Trophoblast cell (in vitro differentiated cells and primary cell): ENCODE data around the gene SFXN5.
A peak's percentile ranks its signal among the peaks of the same experiment; 100 is the strongest.

Experiments used
- DNase-seq, 2 donors: peaks; one replicate each; pipeline ENCODE4 v3.0.0-alpha.2; 2016
- H2AFZ ChIP-seq: 2 replicates; pipeline ENCODE4 v1.6.1; 2013; ENCODE audit warnings: low read length, moderate library complexity, mild to moderate bottlenecking; ENCODE audit not compliant: insufficient read depth, poor library complexity
- H2AK5ac ChIP-seq: 2 replicates; pipeline ENCODE4 v1.6.1; 2013; ENCODE audit warnings: mild to moderate bottlenecking, low read length
- H2BK120ac ChIP-seq: 2 replicates; pipeline ENCODE4 v1.6.1; 2013; ENCODE audit warnings: low read length, mild to moderate bottlenecking, moderate library complexity; ENCODE audit not compliant: insufficient read depth, poor library complexity
- H2BK12ac ChIP-seq: 2 replicates; pipeline ENCODE4 v1.6.1; 2013; ENCODE audit warnings: mild to moderate bottlenecking, low read length, moderate library complexity
- H2BK5ac ChIP-seq: 2 replicates; pipeline ENCODE4 v1.6.1; 2013; ENCODE audit warnings: low read length, low read depth, moderate library complexity, mild to moderate bottlenecking; ENCODE audit not compliant: poor library complexity
- H3K14ac ChIP-seq: 2 replicates; pipeline ENCODE4 v1.6.1; 2013; ENCODE audit warnings: mild to moderate bottlenecking, low read length
- H3K18ac ChIP-seq: 2 replicates; pipeline ENCODE4 v1.6.1; 2013; ENCODE audit warnings: mild to moderate bottlenecking, low read length
- H3K23ac ChIP-seq: 2 replicates; pipeline ENCODE4 v1.6.1; 2013; ENCODE audit warnings: low read length
- H3K27ac ChIP-seq: 2 replicates; pipeline ENCODE4 v1.5.1; 2013; ENCODE audit warnings: low read depth, mild to moderate bottlenecking, inconsistent platforms, low read length, moderate library complexity
- H3K27me3 ChIP-seq: 2 replicates; pipeline ENCODE4 v1.6.1; 2013; ENCODE audit warnings: inconsistent platforms, mild to moderate bottlenecking, low read length, moderate library complexity; ENCODE audit not compliant: insufficient read depth
- H3K36me3 ChIP-seq, 2 experiments: 1 replicate in 1 of 2; 2 replicates in 1 of 2; pipeline ENCODE4 v1.6.1; 2013; ENCODE audit warnings: low read length in 2 of 2, mild to moderate bottlenecking in 2 of 2, moderate library complexity in 1 of 2; ENCODE audit not compliant: insufficient read depth in 2 of 2, control insufficient read depth in 1 of 2
- H3K4ac ChIP-seq: 2 replicates; pipeline ENCODE4 v1.6.1; 2013; ENCODE audit warnings: low read depth, mild to moderate bottlenecking, low read length, moderate library complexity
- H3K4me1 ChIP-seq, 2 experiments: 1 replicate in 1 of 2; 2 replicates in 1 of 2; pipeline ENCODE4 v1.6.1; 2013; ENCODE audit warnings: low read length in 2 of 2, mild to moderate bottlenecking in 2 of 2, moderate library complexity in 1 of 2; ENCODE audit not compliant: insufficient read depth in 2 of 2, control insufficient read depth in 1 of 2
- H3K4me2 ChIP-seq: 2 replicates; pipeline ENCODE4 v1.6.1; 2013; ENCODE audit warnings: inconsistent platforms, mild to moderate bottlenecking, low read length, moderate library complexity
- H3K4me3 ChIP-seq: 2 replicates; pipeline ENCODE4 v1.5.1; 2013; ENCODE audit warnings: mild to moderate bottlenecking, low read depth, low read length, inconsistent platforms
- H3K79me1 ChIP-seq: one replicate; pipeline ENCODE4 v1.6.1; 2013; ENCODE audit warnings: low read length
- H3K79me2 ChIP-seq: 2 replicates; pipeline ENCODE4 v1.6.1; 2013; ENCODE audit warnings: low read length, mild to moderate bottlenecking; ENCODE audit not compliant: control insufficient read depth, insufficient read depth, poor library complexity
- H3K9ac ChIP-seq: 2 replicates; pipeline ENCODE4 v1.6.1; 2013; ENCODE audit warnings: mild to moderate bottlenecking, low read length
- H3K9me3 ChIP-seq: 2 replicates; pipeline ENCODE4 v1.6.1; 2013; ENCODE audit warnings: low read depth, mild to moderate bottlenecking, control low read depth, inconsistent platforms, low read length; ENCODE audit not compliant: insufficient read depth
- H4K12ac ChIP-seq: 2 replicates; pipeline ENCODE4 v1.6.1; 2013; ENCODE audit warnings: low read depth, mild to moderate bottlenecking, low read length, moderate library complexity
- H4K8ac ChIP-seq: 2 replicates; pipeline ENCODE4 v1.6.1; 2013; ENCODE audit warnings: low read depth, mild to moderate bottlenecking, low read length, moderate library complexity
- H4K91ac ChIP-seq: one replicate; pipeline ENCODE4 v1.6.1; 2013; ENCODE audit warnings: low read depth, mild to moderate bottlenecking, low read length, moderate library complexity
- WGBS: extraction: QIAGEN DNeasy Blood & Tissue Kit; methylation state at CpG from one replicate; pipeline ENCODE4 v1.1.7; 2013; ENCODE audit warnings: missing lambda C conversion rate; ENCODE audit not compliant: insufficient read length, insufficient coverage; ENCODE audit errors: extremely low coverage; 5-methylcytosine and 5-hydroxymethylcytosine counted together

The SFXN5 gene

DNA sequence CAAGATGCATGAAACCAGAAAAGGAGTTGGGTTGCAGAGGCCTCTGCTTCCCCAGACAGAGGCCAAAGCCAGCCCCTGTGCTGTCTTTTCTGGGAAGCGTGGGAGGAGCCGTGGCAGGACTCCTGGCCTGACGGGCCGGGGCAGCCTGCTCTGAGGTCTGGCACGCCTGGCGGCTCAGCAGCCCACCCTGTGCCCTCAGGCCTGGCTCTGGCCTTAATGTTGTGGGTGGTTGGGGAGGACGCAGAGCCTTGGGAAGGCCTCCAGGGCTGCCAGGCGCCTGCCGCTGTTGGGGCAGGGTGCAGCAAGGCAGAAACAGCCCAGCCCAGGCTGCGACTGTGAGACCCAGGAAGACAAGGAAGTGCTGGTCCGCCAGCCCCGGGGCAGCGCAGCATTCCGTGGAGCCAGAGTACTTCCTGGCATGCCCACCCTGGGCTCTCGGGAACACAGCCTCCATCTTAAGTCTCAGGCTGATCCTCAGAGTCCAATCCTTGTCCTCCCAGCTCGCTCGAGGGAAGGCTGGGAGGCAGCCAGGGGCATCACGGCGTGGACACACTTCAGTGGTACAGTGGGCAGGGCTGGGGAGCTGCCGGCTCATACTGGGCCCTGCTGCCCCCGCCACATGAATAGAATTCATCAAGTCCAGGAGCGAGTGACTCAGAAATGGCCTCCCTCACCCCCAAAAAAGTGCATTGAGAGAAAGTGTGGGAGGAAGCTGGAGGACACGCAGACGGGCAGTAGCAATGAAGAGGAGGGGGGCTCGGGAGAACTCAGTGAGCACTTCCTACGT is 81.5 kb downstream of the SFXN5 start:
- Histone ChIP-seq H3K27me3 (no peaks in the 10 kb centered on the region), H3K36me3 (peaks cover 0 to 3% of the 10 kb centered on the region in 2 experiments), H3K4ac (no peak overlapping the region), H3K79me2 (no peaks in the 10 kb centered on the region), H4K91ac (no peak overlapping the region), H3K4me3 (no peak overlapping the region), H3K9me3 (no peaks in the 10 kb centered on the region), H4K8ac (peak overlapping the region; percentile 22), H2BK5ac (no peak overlapping the region), H2AK5ac (no peak overlapping the region), H3K18ac (no peak overlapping the region), H3K9ac (no peak overlapping the region), H3K79me1 (peaks cover 7% of the 10 kb centered on the region), H2BK12ac (no peak overlapping the region), H3K23ac (no peak overlapping the region), H2BK120ac (no peak overlapping the region), H3K14ac (no peak overlapping the region), H3K4me2 (no peak overlapping the region), H2AFZ (peak overlapping the region; percentile 40), H4K12ac (no peak overlapping the region), H3K27ac (no peak overlapping the region), H3K4me1 (peaks cover 11% of the 10 kb centered on the region in 2 experiments)
- WGBS: no CpG with 5 or more reads among the region's 26 CpGs
- DNase-seq: no peak

DNA sequence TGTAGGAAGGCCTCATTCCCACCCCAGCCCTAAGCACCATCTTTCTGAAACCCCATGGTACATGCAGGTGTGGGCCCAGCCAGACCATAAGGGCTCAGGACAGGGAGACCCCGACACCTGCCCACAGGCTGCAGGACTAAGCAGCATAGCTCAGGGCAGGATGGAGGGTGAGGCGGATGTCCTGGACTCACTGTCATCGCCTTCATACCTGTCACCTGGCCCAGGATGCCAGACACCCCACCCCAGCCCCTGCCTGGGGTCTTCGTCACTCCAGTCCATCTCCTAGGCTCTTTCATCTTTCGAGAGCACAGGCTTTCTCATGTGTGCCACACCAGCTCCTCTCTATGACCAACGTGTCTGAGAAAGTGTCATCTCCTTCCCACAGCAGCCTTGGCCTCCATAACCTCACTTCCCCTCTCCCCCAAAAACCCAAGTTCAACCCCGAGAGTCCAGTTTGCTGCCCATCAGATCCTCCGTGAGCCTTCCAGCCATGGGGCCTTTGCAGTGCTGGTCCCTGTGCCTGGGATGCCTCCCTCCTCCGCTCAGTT is 82.7 kb downstream of the SFXN5 start:
- H3K14ac ChIP-seq: peak overlapping the region; percentile 10
- no peak overlapping the region for H3K18ac ChIP-seq
- H3K9ac ChIP-seq: no peak overlapping the region
- peaks cover 12% of the 10 kb centered on the region for H3K79me1 ChIP-seq
- H3K4me3 ChIP-seq: no peak overlapping the region
- H3K23ac ChIP-seq: no peak overlapping the region
- no peaks in the 10 kb centered on the region for H3K79me2 ChIP-seq
- H2BK5ac ChIP-seq: no peak overlapping the region
- peaks cover 0 to 3% of the 10 kb centered on the region in 2 experiments for H3K36me3 ChIP-seq
- no CpG with 5 or more reads among the region's 9 CpGs for WGBS
- DNase-seq: no peak
- H4K91ac ChIP-seq: no peak overlapping the region
- peak overlapping the region; percentile 35 for H2AK5ac ChIP-seq
- no peak overlapping the region for H3K27ac ChIP-seq
- no peak overlapping the region for H3K4me2 ChIP-seq
- H3K9me3 ChIP-seq: no peaks in the 10 kb centered on the region
- no peak overlapping the region for H4K12ac ChIP-seq
- H2BK12ac ChIP-seq: no peak overlapping the region
- no peaks in the 10 kb centered on the region for H3K27me3 ChIP-seq
- peaks cover 22% of the 10 kb centered on the region in 2 experiments for H3K4me1 ChIP-seq
- no peak overlapping the region for H2AFZ ChIP-seq
- H4K8ac ChIP-seq: no peak overlapping the region
- H2BK120ac ChIP-seq: no peak overlapping the region
- H3K4ac ChIP-seq: no peak overlapping the region

DNA sequence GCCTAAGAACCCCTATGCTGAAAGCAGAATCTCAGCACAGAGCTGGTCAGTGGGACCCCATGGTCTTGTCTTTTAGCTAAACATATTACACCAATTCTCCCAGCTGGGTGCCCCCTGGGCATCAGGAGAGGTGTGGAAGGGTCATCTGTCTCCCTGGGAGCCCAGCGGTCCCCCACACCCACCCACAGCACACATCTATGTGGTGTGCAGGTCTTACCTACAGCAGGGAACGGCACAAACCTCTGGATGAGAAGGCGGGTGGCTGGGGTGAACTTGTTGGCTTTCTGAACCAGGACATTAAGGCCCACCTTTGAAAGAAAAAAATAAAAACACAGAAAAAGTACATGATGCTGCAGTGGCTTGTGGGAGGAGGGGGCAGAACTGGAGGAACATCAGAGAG is 83.5 kb downstream of the SFXN5 start:
- peaks cover 3% of the 10 kb centered on the region in 2 experiments for H3K36me3 ChIP-seq
- no peak overlapping the region for H2BK5ac ChIP-seq
- no peak for DNase-seq
- no peak overlapping the region for H3K9ac ChIP-seq
- no peaks in the 10 kb centered on the region for H3K79me2 ChIP-seq
- no peak overlapping the region for H2AK5ac ChIP-seq
- no peak overlapping the region for H3K4me2 ChIP-seq
- H3K4me1 ChIP-seq: peaks cover 26 to 28% of the 10 kb centered on the region in 2 experiments
- no peak overlapping the region for H3K23ac ChIP-seq
- H4K8ac ChIP-seq: no peak overlapping the region
- H4K91ac ChIP-seq: no peak overlapping the region
- no peak overlapping the region for H3K4me3 ChIP-seq
- no peak overlapping the region for H2AFZ ChIP-seq
- no peak overlapping the region for H3K18ac ChIP-seq
- H3K9me3 ChIP-seq: no peaks in the 10 kb centered on the region
- H3K79me1 ChIP-seq: peaks cover 12% of the 10 kb centered on the region
- no peaks in the 10 kb centered on the region for H3K27me3 ChIP-seq
- H2BK120ac ChIP-seq: no peak overlapping the region
- H4K12ac ChIP-seq: no peak overlapping the region
- no peak overlapping the region for H3K14ac ChIP-seq
- no peak overlapping the region for H2BK12ac ChIP-seq
- no peak overlapping the region for H3K27ac ChIP-seq
- no peak overlapping the region for H3K4ac ChIP-seq
- WGBS: no CpG with 5 or more reads among the region's 3 CpGs

DNA sequence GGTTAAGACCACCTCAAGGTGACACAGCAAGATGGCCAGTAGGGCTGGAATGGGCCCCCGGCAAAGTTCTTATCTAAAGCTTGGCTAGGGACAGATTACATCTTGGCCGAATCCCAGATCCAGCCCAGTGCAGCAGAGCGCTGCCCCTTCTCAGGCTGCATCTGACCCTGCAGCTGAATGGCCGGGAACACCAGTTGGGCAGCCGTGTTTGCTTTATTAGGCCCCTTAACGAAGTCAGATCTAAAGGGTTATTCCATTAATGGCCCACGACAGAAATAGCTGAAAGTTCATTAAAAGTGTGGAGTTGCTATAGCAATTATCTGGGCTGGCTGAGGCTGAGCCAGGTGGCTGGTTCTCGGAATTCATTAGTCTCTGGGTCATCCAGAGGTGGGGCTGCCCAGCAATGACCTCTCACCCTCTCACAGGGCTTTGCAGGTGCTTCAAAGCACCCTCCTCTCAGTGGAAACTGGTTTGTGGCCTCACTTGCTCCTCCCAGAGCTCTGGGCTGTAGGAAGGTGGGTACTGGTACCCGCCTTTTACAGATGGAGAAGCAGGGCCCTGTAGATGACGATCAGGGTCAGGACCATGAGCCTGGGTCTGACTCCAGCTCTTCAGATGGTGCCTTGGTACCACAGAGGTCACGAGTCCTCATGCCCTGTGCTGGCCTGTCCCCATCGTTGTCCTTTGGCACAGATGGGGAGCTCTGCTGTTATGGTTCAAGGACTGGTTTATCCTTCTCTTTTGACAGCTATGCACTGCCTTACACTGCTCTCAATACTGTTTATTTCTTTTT is 85.4 kb downstream of the SFXN5 start:
- H2BK12ac ChIP-seq: no peak overlapping the region
- no peak overlapping the region for H3K27ac ChIP-seq
- no peak overlapping the region for H4K91ac ChIP-seq
- H3K4ac ChIP-seq: no peak overlapping the region
- peaks cover 26 to 28% of the 10 kb centered on the region in 2 experiments for H3K4me1 ChIP-seq
- H3K9ac ChIP-seq: no peak overlapping the region
- no peak overlapping the region for H3K4me3 ChIP-seq
- H3K36me3 ChIP-seq: peaks cover 3% of the 10 kb centered on the region in 2 experiments
- no peak overlapping the region for H2BK5ac ChIP-seq
- H2BK120ac ChIP-seq: peak overlapping the region; percentile 1
- H4K8ac ChIP-seq: no peak overlapping the region
- WGBS: no CpG with 5 or more reads among the region's 12 CpGs
- H3K79me2 ChIP-seq: no peaks in the 10 kb centered on the region
- H3K9me3 ChIP-seq: no peaks in the 10 kb centered on the region
- H3K27me3 ChIP-seq: no peaks in the 10 kb centered on the region
- no peak overlapping the region for H3K23ac ChIP-seq
- H3K4me2 ChIP-seq: no peak overlapping the region
- peaks cover 12% of the 10 kb centered on the region for H3K79me1 ChIP-seq
- no peak overlapping the region for H3K14ac ChIP-seq
- peak; percentile 87 to 95 for DNase-seq
- H4K12ac ChIP-seq: no peak overlapping the region
- no peak overlapping the region for H2AK5ac ChIP-seq
- no peak overlapping the region for H2AFZ ChIP-seq
- H3K18ac ChIP-seq: no peak overlapping the region
